NCI-H2196 (cell line): ENCODE measurements around the gene JAK2.
A peak's percentile ranks its signal among the peaks of the same experiment; 100 is the strongest.
"Not testable (repeated sequence)": the region's sequence is repeated elsewhere in the genome, so short reads cannot be mapped to it uniquely, and the experiment has no call there.

ENCODE experiments used
- DNase-seq: peaks from one replicate; lab custom pipeline; 2025; ENCODE audit not compliant: unreplicated experiment; lab: John Stamatoyannopoulos, UW

Gene JAK2

GRCh38 chr9:4980086-4980727 is 4.9 kb upstream of the JAK2 start:
- no peak for DNase-seq

GRCh38 chr9:4982721-4983482 is 2.2 kb upstream of the JAK2 start:
- no peak for DNase-seq

DNA sequence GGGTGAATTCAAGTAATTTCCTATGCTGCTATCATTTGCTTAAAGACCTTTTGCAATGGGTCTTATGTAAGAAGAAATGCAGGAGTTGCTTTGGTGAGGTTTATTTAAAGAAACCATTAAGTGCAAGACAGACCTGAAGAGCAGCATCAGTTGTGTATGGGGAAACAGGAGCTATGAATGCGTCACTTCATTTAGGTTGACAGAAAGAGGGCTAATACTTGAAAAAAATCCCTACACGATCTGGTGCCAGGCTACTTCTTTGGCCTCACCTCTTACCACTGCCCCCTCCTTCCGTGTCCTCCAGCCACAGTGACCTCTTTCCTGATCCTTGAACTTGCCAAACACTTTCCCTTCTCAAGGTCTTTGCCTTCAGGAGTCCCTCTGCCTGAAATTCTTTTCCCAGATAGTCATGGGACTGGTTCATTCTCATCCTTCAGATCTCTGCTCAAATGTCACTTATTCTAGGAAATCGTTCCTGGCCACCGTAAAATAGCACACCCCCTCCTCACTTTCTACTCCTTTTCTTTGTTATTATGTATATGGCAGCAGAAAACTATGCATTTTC is 1.4 kb upstream of the JAK2 start:
- DNase-seq: no peak

GRCh38 chr9:4984171-4984620 is 876 bp upstream of the JAK2 start:
- peak; percentile 61 for DNase-seq

DNA sequence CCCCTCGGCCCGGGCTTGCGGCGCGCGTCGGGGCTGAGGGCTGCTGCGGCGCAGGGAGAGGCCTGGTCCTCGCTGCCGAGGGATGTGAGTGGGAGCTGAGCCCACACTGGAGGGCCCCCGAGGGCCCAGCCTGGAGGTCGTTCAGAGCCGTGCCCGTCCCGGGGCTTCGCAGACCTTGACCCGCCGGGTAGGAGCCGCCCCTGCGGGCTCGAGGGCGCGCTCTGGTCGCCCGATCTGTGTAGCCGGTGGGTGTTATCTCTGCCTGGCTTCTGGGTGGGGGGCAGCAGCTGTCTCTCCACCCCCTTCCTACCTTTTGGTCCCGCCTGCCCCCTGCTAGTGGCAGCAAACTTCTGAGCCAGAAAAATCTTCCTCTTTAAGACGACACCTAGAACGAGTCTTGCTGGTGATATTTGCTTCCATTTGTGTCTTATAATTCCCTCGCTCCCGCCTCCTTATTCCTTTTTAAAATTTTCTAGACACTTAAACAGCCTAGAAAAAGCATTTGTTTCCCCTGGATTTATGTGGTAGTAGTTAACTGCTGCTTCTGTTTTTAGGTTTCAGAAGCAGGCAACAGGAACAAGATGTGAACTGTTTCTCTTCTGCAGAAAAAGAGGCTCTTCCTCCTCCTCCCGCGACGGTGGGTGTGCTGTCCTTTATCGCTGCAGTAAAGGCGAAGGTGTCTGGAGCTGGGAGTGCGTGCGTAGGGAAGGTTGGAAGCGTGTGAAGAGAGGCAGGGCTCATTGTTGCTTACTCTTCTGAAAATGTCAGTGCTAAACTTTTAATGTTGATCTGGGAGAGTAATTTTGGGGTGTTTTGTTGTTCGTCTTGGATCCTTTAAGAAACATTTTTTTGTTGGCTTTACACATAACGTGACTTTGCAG is 554 bp downstream of the JAK2 start:
- peak; percentile 44 for DNase-seq

DNA sequence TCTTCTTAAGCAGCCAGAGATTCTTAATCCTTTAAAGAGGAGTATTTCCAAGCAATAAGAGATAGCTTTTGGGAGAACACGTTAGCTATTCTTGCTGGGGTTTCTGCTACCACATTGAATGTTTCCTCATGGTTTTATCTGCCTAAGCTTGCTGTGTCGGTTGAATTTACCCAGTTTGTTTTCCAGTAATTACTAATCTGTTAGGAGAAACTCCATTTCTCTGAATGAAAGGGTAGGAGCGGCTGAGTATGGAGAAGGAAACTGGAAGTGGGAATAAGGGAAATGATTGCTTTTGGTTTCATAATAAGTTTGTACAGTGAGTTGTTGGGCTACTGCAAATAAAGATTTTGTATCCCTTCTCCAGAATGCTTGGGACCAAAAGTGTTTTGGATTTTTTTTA is 1.2 kb downstream of the JAK2 start:
- no peak for DNase-seq

- DNase-seq: no peak
Measured at GRCh38 chr9:4986783-4987182, 1.7 kb downstream of the JAK2 start.

GRCh38 chr9:4987961-4988421 is 2.9 kb downstream of the JAK2 start:
- DNase-seq: peak; percentile 90

GRCh38 chr9:4992872-4993271 is 7.8 kb downstream of the JAK2 start:
- no peak for DNase-seq

GRCh38 chr9:4994166-4994890 is 9.3 kb downstream of the JAK2 start:
- peak; percentile 34 for DNase-seq

DNA sequence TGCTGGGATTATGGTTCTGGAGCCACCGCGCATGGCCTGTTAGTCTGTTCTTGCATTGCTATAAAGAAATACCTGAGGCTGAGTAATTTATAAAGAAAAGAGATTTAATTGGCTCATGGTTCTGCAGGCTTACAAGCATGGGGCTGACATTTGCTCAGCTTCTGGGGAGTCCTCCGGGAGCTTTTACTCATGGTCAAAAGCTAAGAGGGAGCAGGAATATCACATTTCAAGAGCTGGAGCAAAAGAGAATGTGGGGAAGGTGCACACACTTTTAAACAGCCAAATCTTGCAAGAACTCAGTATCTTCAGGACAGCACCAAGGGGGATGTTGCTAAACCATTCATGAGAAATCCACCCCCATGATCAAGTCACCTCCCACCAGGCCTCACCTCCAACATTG is 12.1 kb downstream of the JAK2 start:
- no peak for DNase-seq

GRCh38 chr9:4997631-4998030 is 12.6 kb downstream of the JAK2 start:
- no peak for DNase-seq

DNA sequence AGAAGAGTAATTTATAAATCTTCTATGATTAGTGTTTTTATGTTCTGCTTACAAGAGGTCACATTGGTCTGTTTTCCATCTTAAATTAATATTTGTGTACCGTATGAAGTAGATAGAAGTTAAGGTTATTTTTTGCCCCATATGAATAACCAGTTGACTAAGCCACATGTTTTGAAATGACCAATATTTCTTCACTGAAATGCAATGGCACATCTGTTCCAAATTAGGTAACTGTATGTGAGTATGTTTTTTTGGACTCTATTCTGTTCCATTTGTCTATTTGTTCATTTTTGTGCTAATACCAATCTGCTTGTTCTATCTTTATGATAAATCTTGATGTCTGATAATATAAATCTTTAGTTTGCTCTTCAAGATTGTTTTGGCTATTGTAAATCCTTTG is 17.7 kb downstream of the JAK2 start:
- no peak for DNase-seq

GRCh38 chr9:5004481-5004880 is 19.4 kb downstream of the JAK2 start:
- DNase-seq: no peak

GRCh38 chr9:5008202-5008601 is 23.1 kb downstream of the JAK2 start:
- DNase-seq: no peak

- no peak for DNase-seq
Measured at GRCh38 chr9:5013374-5013773, 28.3 kb downstream of the JAK2 start.

GRCh38 chr9:5015934-5016333 is 30.9 kb downstream of the JAK2 start:
- DNase-seq: no peak

DNA sequence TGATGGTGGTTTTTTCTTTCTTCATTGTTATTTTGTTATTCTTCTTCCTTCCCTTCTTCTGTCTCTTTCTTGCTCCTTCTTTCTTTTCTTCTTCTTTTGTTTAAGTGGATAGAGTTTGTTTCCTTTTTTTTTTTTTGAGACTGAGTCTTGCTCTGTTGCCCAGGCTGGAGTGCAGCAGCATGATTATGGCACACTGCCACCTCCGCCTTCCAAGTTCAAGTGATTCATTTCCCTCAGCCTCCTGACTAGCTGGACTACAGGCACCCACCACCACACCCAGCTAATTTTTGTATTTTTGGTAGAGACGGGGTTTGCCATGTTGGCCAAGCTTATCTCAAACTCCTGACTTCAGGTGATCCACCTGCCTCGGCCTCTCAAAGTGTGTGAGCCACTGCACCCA is 40.3 kb downstream of the JAK2 start:
- no peak for DNase-seq

DNA sequence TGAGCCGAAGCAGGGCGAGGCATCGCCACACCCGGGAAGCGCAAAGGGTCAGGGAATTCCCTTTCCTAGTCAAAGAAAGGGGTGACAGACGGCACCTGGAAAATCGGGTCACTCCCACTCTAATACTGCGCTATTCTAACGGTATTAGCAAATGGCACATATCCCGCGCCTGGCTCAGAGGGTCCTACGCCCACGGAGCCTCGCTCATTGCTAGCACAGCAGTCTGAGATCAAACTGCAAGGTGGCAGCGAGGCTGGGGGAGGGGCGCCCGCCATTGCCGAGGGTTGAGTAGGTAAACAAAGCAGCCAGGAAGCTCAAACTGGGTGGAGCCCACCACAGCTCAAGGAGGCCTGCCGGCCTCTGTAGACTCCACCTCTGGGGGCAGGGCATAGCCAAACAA is 46.9 kb downstream of the JAK2 start:
- not testable (repeated sequence) for DNase-seq

DNA sequence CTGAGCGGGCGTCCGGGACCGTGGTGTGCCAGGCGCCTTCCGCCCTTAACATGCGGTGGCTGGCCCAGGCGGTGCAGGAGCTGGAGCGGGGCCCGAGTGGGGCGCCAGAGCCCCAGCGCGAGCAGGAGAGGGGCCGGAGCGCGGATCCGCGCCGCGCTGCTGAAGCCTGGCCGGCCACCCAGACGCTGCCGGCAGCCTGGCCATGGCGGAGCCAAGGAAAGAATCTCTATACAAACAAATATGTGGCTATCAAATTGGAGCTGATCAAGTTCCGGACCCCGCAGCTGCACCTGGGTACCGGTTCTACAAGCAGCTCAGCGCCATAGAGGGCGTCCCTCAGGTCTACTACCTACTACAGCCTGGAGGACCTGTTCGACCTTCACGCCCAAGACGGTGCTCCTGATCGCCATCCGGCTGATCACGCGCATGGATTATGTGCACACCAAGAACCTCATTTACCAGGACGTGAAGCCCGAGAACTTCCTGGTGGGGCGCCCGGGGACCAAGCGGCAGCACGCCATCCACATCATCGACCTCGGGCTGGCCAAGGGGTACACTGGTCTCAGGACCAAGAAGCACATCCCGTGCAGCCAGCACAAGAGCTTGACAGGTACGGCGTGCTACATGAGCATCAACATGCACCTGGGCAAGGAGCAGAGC is 55.8 kb downstream of the JAK2 start:
- no peak for DNase-seq
